Prostate gland (tissue), 2 donors: Measurements from ENCODE around the gene PIKFYVE.

ENCODE experiments used
- CTCF ChIP-seq, 4 experiments: fragments of 200-600 bp in 2 of 4; fragments of 450-650 bp in 2 of 4; sonication (generic) in 2 of 4; IDR thresholded peaks; 1 replicate in 3 of 4; 2 replicates in 1 of 4; pipeline ENCODE4 v1.5.1; 2016 to 2019; ENCODE audit warnings: antibody characterized with exemption in 4 of 4, mild to moderate bottlenecking in 2 of 4, moderate library complexity in 2 of 4
- POLR2A ChIP-seq: fragments of 450-650 bp; IDR thresholded peaks from one replicate; pipeline ENCODE4 v1.6.1; 2016; ENCODE audit warnings: antibody characterized with exemption, mild to moderate bottlenecking
- POLR2AphosphoS5 ChIP-seq: sonication (generic); formaldehyde crosslinking; IDR thresholded peaks from one replicate; pipeline ENCODE4 v1.6.1; 2017; ENCODE audit warnings: antibody characterized with exemption

DNA sequence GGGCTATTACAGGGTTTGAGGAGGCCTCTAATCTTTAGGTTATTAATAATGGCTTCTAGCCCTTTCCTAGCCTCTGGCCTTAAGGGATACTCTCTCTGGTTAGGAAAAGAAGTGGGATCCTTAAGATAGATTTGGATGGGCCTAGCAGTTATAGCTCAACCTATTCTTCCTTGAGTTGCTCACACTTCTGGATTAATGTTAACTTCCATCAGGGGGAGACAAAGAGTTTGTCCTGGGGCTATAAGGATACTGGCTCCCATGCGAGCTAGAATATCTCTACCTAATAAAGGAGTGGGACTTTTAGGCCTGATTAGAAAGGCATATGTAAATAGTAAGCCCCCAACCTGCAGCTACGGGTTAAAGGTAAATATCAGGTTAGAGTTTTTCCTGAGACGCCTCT, 126.2 kb downstream of the PIKFYVE start:
- no peak for TF ChIP-seq CTCF (IDR thresholded peaks at IDR 0.05)
- TF ChIP-seq POLR2AphosphoS5: no peak
- no peak for TF ChIP-seq POLR2A
